ENCODE data around the gene NEK6.

- TF ChIP-seq, protein P1, sequence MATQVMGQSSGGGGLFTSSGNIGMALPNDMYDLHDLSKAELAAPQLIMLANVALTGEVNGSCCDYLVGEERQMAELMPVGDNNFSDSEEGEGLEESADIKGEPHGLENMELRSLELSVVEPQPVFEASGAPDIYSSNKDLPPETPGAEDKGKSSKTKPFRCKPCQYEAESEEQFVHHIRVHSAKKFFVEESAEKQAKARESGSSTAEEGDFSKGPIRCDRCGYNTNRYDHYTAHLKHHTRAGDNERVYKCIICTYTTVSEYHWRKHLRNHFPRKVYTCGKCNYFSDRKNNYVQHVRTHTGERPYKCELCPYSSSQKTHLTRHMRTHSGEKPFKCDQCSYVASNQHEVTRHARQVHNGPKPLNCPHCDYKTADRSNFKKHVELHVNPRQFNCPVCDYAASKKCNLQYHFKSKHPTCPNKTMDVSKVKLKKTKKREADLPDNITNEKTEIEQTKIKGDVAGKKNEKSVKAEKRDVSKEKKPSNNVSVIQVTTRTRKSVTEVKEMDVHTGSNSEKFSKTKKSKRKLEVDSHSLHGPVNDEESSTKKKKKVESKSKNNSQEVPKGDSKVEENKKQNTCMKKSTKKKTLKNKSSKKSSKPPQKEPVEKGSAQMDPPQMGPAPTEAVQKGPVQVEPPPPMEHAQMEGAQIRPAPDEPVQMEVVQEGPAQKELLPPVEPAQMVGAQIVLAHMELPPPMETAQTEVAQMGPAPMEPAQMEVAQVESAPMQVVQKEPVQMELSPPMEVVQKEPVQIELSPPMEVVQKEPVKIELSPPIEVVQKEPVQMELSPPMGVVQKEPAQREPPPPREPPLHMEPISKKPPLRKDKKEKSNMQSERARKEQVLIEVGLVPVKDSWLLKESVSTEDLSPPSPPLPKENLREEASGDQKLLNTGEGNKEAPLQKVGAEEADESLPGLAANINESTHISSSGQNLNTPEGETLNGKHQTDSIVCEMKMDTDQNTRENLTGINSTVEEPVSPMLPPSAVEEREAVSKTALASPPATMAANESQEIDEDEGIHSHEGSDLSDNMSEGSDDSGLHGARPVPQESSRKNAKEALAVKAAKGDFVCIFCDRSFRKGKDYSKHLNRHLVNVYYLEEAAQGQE (IDR thresholded peaks at IDR 0.05; ENCODE audit: insufficient read depth in 1 of 2, low read depth in 2 of 2, low read length in 2 of 2), result no peak
- TF ChIP-seq SIN3A (IDR thresholded peaks at IDR 0.05; ENCODE audit: borderline replicate concordance, insufficient read depth, low read length), result no peak
These were observed 38.7 kb upstream of the NEK6 start for GRCh38 chr9:124218987-124219461.

Data from PFSK-1 (cell line).